A549 (cell line): ENCODE measurements around the gene FRYL.

Experiments used
- BHLHE40 ChIP-seq: IDR thresholded peaks from 2 replicates; pipeline ENCODE4 v1.6.1; 2012; ENCODE audit warnings: low read depth, low read length, inconsistent platforms
- CEBPB ChIP-seq, 2 experiments: fragments of >200 bp in 1 of 2; sonication (Bioruptor Twin) in 1 of 2; formaldehyde crosslinking in 1 of 2; IDR thresholded peaks; 2 replicates each; pipeline ENCODE4 v1.6.1; 2012 to 2016
- CHD2 ChIP-seq: fragments of 150-350 bp; IDR thresholded peaks from 2 replicates; pipeline ENCODE4 v1.6.1; 2014; ENCODE audit warnings: low read length; ENCODE audit not compliant: partially characterized antibody
- EP300 ChIP-seq, 2 experiments: fragments of >200 bp; sonication (Bioruptor Twin); formaldehyde crosslinking; IDR thresholded peaks; 2 replicates in 1 of 2; 3 replicates in 1 of 2; pipeline ENCODE4 v1.6.1; 2016 to 2017
- HDAC2 ChIP-seq: fragments of 200-600 bp; sonication (generic); IDR thresholded peaks from 2 replicates; pipeline ENCODE4 v1.6.1; 2016
- HOXB5 ChIP-seq: fragments of 250-450 bp; sonication (Bioruptor Pico); IDR thresholded peaks from 2 replicates; pipeline ENCODE4 v1.5.0; 2020; ENCODE audit warnings: mild to moderate bottlenecking, moderate library complexity
- NR3C1 ChIP-seq: fragments of >200 bp; sonication (Bioruptor Twin); formaldehyde crosslinking; IDR thresholded peaks from 3 replicates; pipeline ENCODE4 v1.6.1; 2017
- POLR2A ChIP-seq: IDR thresholded peaks from 2 replicates; pipeline ENCODE4 v1.6.1; 2012; ENCODE audit warnings: mild to moderate bottlenecking, low read length
- POLR2AphosphoS2 ChIP-seq: conservative IDR thresholded peaks from 2 replicates; pipeline ENCODE4 v1.6.1; 2012; ENCODE audit warnings: low read length, improper control_type of control experiment, inconsistent platforms
- RCOR1 ChIP-seq: fragments of 150-350 bp; IDR thresholded peaks from 2 replicates; pipeline ENCODE4 v1.6.1; 2014; ENCODE audit warnings: antibody characterized with exemption, low read length, low read depth
- TF ChIP-seq, protein P1 (sequence below): fragments of >200 bp; sonication (Bioruptor Twin); formaldehyde crosslinking; IDR thresholded peaks from 3 replicates; pipeline ENCODE4 v1.5.1; 2016
- TF ChIP-seq, protein P2 (sequence below): fragments of 200-600 bp; sonication (generic); IDR thresholded peaks from 2 replicates; pipeline ENCODE4 v1.6.1; 2016; ENCODE audit warnings: antibody characterized with exemption, mild to moderate bottlenecking, moderate library complexity

DNA sequence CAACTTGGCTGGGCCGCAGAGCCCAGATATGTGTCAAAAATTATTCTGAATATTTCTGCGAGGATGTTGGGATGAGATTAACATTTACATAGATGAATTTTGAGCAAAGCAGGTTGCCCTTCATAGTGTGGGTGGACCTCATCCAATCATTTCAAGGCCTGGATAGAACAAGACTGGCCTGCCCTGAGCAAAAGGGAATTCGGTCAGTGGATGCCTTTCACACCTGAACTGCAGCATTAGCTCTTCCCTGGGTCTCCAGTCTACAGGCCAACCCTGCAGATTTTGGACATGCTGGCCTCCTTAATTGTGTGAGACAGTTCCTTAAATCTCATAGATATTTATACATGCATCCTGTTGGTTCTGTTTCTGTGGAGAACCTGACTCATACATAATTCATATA is 329.3 kb downstream of the FRYL start:
- no peak for TF ChIP-seq BHLHE40
- TF ChIP-seq CHD2, result no peak
- TF ChIP-seq CEBPB (IDR thresholded peaks at IDR 0.05), result no peak
- TF ChIP-seq POLR2A, result no peak
- TF ChIP-seq EP300 (IDR thresholded peaks at IDR 0.05), result no peak
- no peak for TF ChIP-seq HDAC2
- TF ChIP-seq NR3C1, result no peak
- TF ChIP-seq RCOR1, result no peak
- TF ChIP-seq POLR2AphosphoS2, result no peak
- TF ChIP-seq HOXB5 (CRISPR knock-in tag), result no peak
- TF ChIP-seq, protein P1, sequence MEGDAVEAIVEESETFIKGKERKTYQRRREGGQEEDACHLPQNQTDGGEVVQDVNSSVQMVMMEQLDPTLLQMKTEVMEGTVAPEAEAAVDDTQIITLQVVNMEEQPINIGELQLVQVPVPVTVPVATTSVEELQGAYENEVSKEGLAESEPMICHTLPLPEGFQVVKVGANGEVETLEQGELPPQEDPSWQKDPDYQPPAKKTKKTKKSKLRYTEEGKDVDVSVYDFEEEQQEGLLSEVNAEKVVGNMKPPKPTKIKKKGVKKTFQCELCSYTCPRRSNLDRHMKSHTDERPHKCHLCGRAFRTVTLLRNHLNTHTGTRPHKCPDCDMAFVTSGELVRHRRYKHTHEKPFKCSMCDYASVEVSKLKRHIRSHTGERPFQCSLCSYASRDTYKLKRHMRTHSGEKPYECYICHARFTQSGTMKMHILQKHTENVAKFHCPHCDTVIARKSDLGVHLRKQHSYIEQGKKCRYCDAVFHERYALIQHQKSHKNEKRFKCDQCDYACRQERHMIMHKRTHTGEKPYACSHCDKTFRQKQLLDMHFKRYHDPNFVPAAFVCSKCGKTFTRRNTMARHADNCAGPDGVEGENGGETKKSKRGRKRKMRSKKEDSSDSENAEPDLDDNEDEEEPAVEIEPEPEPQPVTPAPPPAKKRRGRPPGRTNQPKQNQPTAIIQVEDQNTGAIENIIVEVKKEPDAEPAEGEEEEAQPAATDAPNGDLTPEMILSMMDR, result no peak
- TF ChIP-seq, protein P2, sequence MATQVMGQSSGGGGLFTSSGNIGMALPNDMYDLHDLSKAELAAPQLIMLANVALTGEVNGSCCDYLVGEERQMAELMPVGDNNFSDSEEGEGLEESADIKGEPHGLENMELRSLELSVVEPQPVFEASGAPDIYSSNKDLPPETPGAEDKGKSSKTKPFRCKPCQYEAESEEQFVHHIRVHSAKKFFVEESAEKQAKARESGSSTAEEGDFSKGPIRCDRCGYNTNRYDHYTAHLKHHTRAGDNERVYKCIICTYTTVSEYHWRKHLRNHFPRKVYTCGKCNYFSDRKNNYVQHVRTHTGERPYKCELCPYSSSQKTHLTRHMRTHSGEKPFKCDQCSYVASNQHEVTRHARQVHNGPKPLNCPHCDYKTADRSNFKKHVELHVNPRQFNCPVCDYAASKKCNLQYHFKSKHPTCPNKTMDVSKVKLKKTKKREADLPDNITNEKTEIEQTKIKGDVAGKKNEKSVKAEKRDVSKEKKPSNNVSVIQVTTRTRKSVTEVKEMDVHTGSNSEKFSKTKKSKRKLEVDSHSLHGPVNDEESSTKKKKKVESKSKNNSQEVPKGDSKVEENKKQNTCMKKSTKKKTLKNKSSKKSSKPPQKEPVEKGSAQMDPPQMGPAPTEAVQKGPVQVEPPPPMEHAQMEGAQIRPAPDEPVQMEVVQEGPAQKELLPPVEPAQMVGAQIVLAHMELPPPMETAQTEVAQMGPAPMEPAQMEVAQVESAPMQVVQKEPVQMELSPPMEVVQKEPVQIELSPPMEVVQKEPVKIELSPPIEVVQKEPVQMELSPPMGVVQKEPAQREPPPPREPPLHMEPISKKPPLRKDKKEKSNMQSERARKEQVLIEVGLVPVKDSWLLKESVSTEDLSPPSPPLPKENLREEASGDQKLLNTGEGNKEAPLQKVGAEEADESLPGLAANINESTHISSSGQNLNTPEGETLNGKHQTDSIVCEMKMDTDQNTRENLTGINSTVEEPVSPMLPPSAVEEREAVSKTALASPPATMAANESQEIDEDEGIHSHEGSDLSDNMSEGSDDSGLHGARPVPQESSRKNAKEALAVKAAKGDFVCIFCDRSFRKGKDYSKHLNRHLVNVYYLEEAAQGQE, result no peak
